Uterus (tissue), 2 donors: ENCODE data around the gene PBX1.

Experiments
- POLR2A ChIP-seq, 2 donors: fragments of 450-650 bp; IDR thresholded peaks; one replicate each; pipeline ENCODE4 v1.6.1; 2016; ENCODE audit warnings: antibody characterized with exemption in 2 of 2, mild to moderate bottlenecking in 1 of 2, moderate library complexity in 1 of 2
- TF ChIP-seq, protein P1 (sequence below), 4 experiments: fragments of 200-600 bp in 2 of 4; fragments of 450-650 bp in 2 of 4; sonication (generic) in 2 of 4; IDR thresholded peaks; one replicate each; pipeline ENCODE4 v1.5.1; 2016 to 2019; ENCODE audit warnings: antibody characterized with exemption in 4 of 4, mild to moderate bottlenecking in 2 of 4, moderate library complexity in 1 of 4

DNA sequence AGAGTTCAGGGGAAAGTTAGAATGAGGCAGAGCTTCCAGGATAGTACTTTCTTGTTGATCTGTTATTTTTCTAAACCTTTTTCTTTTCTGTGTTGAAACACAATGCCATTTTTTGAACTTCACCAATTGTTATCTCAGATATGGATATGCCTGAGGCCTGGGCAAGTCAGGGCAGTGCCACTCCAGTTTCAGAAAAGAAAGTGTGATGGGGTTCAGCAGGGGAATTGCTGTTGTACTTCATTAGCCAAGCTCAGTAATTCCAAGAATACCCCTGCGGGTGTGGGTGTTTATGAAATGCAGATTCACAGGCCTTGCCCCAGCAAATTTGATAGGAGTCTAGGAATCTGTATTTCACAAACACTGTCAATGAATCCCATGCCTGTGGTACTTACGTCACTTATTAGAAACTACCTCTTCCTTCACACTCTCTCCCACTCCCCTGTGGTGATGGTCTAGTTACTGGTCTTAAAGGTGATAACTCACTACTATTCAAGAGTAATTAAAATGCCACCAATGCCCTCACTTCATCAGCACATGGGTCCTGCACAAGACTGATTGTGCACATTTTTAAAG is 142.3 kb downstream of the PBX1 start:
- TF ChIP-seq POLR2A (IDR thresholded peaks at IDR 0.05) = no peak
- TF ChIP-seq, protein P1, sequence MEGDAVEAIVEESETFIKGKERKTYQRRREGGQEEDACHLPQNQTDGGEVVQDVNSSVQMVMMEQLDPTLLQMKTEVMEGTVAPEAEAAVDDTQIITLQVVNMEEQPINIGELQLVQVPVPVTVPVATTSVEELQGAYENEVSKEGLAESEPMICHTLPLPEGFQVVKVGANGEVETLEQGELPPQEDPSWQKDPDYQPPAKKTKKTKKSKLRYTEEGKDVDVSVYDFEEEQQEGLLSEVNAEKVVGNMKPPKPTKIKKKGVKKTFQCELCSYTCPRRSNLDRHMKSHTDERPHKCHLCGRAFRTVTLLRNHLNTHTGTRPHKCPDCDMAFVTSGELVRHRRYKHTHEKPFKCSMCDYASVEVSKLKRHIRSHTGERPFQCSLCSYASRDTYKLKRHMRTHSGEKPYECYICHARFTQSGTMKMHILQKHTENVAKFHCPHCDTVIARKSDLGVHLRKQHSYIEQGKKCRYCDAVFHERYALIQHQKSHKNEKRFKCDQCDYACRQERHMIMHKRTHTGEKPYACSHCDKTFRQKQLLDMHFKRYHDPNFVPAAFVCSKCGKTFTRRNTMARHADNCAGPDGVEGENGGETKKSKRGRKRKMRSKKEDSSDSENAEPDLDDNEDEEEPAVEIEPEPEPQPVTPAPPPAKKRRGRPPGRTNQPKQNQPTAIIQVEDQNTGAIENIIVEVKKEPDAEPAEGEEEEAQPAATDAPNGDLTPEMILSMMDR (IDR thresholded peaks at IDR 0.05) = no peak
